DND-41 (cell line): ENCODE results near the gene MTURN.
"Not testable (repeated sequence)": the region's sequence is repeated elsewhere in the genome, so short reads cannot be mapped to it uniquely, and the experiment has no call there.

Source experiments
- ATAC-seq: fragments of 200-7000 bp; cut with Tn5 transposase; 3 replicates; pipeline ENCODE4 v1.9.1; 2021; ENCODE audit warnings: low read depth; ENCODE audit not compliant: insufficient read depth
- DNase-seq: peaks from one replicate; pipeline ENCODE4 v3.0.0-alpha.2; 2020
- H2AFZ ChIP-seq: 2 replicates; pipeline ENCODE4 v1.6.0; 2012; ENCODE audit warnings: low read depth, low read length
- H3K27ac ChIP-seq: 2 replicates; pipeline ENCODE4 v1.5.1; 2012; ENCODE audit warnings: low read length, inconsistent platforms
- H3K27me3 ChIP-seq: fragments of 200-600 bp; sonication (generic); 2 replicates; pipeline ENCODE4 v1.6.0; 2012; ENCODE audit warnings: low read length, mild to moderate bottlenecking, inconsistent platforms; ENCODE audit not compliant: insufficient read depth, poor library complexity
- H3K36me3 ChIP-seq: 2 replicates; pipeline ENCODE4 v1.5.1; 2012; ENCODE audit warnings: low read length, inconsistent platforms; ENCODE audit not compliant: insufficient read depth
- H3K4me1 ChIP-seq: 2 replicates; pipeline ENCODE4 v1.5.1; 2012; ENCODE audit warnings: mild to moderate bottlenecking, low read length; ENCODE audit not compliant: insufficient read depth
- H3K4me2 ChIP-seq: 2 replicates; pipeline ENCODE4 v1.6.0; 2012; ENCODE audit warnings: mild to moderate bottlenecking, moderate library complexity, low read length, inconsistent platforms; ENCODE audit not compliant: insufficient read depth
- H3K4me3 ChIP-seq, 2 experiments: fragments of 200-600 bp in 1 of 2; shearing (Covaris generic) in 1 of 2; 2 replicates each; pipeline ENCODE4 v1.5.1; 2012 to 2016; ENCODE audit warnings: inconsistent platforms in 2 of 2, low read length in 2 of 2, mild to moderate bottlenecking in 2 of 2, low read depth in 1 of 2, moderate library complexity in 1 of 2
- H3K79me2 ChIP-seq: 2 replicates; pipeline ENCODE4 v1.6.0; 2012; ENCODE audit warnings: low read length, inconsistent platforms; ENCODE audit not compliant: insufficient read depth
- H3K9ac ChIP-seq: 2 replicates; pipeline ENCODE4 v1.6.0; 2012; ENCODE audit warnings: low read depth, mild to moderate bottlenecking, inconsistent platforms, low read length, moderate library complexity
- H3K9me3 ChIP-seq: 2 replicates; pipeline ENCODE4 v1.5.1; 2012; ENCODE audit warnings: low read length, moderate library complexity, mild to moderate bottlenecking, inconsistent platforms; ENCODE audit not compliant: insufficient read depth, severe bottlenecking
- H4K20me1 ChIP-seq: 2 replicates; pipeline ENCODE4 v1.6.0; 2012; ENCODE audit warnings: low read length; ENCODE audit not compliant: insufficient read depth
- EZH2 ChIP-seq: IDR thresholded peaks from 3 replicates; pipeline ENCODE4 v1.6.1; 2012; ENCODE audit warnings: borderline replicate concordance, low read depth, mild to moderate bottlenecking, moderate library complexity, low read length, inconsistent platforms; ENCODE audit not compliant: severe bottlenecking
- TF ChIP-seq, protein P1 (sequence below): IDR thresholded peaks from 2 replicates; pipeline ENCODE4 v1.5.1; 2012; ENCODE audit warnings: borderline replicate concordance, low read length, moderate library complexity, mild to moderate bottlenecking; ENCODE audit not compliant: poor library complexity, severe bottlenecking; ENCODE audit errors: extremely low read depth

Gene MTURN

DNA sequence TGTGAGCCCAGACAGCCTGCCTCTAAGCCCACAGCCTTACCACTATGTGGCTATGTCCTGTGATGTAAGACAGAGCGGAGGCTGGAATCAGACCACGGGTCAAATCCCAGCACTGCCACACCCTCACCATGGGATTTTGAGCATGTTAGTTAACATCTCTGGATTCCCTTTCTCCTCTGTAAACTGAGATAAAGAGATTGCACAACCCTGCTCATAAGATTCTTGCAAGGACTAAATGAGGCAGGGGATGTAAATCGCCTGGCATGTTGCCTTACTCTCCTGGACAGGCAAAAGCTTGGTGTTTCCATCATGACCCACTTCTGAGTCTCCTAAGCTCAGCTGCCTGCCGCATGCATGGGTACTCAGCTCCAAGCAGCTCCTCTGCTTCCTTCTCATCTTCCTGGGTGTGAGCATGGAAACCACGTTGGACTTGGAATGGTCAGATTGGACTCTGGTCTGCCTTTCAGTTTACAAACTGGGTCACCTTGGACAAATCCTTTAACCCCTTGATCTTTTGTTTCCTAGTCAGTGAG lies 41.3 kb upstream of the MTURN start:
- Histone ChIP-seq H2AFZ (no peak overlapping the region), H3K27ac (no peak overlapping the region), H3K36me3 (peaks cover under 1% of the 10 kb centered on the region; the same call in 1 of the 2 replicates), H3K4me3 (no peak overlapping the region), H3K27me3 (no peaks in the 10 kb centered on the region), H3K4me2 (no peak overlapping the region), H3K9me3 (no peaks in the 10 kb centered on the region), H4K20me1 (no peaks in the 10 kb centered on the region), H3K79me2 (no peaks in the 10 kb centered on the region), H3K9ac (no peak overlapping the region), H3K4me1 (no peaks in the 10 kb centered on the region)
- DNase-seq (no peak), ATAC-seq (no peak)
- TF ChIP-seq EZH2 = no peak
- TF ChIP-seq, protein P1, sequence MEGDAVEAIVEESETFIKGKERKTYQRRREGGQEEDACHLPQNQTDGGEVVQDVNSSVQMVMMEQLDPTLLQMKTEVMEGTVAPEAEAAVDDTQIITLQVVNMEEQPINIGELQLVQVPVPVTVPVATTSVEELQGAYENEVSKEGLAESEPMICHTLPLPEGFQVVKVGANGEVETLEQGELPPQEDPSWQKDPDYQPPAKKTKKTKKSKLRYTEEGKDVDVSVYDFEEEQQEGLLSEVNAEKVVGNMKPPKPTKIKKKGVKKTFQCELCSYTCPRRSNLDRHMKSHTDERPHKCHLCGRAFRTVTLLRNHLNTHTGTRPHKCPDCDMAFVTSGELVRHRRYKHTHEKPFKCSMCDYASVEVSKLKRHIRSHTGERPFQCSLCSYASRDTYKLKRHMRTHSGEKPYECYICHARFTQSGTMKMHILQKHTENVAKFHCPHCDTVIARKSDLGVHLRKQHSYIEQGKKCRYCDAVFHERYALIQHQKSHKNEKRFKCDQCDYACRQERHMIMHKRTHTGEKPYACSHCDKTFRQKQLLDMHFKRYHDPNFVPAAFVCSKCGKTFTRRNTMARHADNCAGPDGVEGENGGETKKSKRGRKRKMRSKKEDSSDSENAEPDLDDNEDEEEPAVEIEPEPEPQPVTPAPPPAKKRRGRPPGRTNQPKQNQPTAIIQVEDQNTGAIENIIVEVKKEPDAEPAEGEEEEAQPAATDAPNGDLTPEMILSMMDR = no peak

DNA sequence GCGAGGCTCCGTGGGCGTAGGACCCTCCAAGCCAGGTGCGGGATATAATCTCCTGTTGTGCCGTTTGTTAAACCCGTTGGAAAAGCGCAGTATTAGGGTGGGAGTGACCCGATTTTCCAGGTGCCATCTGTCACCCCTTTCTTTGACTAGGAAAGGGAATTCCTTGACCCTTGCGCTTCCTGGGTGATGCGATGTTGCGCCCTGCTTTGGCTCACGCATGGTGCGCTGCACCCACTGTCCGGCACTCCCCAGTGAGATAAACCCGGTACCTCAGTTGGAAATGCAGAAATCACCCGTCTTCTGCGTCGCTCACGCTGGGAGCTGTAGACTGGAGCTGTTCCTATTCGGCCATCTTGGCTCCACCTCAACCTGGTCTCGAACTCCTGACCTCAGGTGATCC lies 36.2 kb upstream of the MTURN start:
- not testable (repeated sequence) for DNase-seq, H3K4me3 ChIP-seq, ATAC-seq, H3K27ac ChIP-seq, H3K27me3 ChIP-seq, H3K9me3 ChIP-seq, H3K79me2 ChIP-seq, H3K4me2 ChIP-seq, H3K36me3 ChIP-seq, H2AFZ ChIP-seq, H3K9ac ChIP-seq, H3K4me1 ChIP-seq, H4K20me1 ChIP-seq

- Histone ChIP-seq H3K4me3 (no peak overlapping the region), H3K9ac (no peak overlapping the region), H2AFZ (no peak overlapping the region), H3K4me2 (no peak overlapping the region), H3K36me3 (peaks cover 8% of the 10 kb centered on the region; the same call in 1 of the 2 replicates), H3K4me1 (no peaks in the 10 kb centered on the region), H3K79me2 (no peaks in the 10 kb centered on the region), H3K27ac (no peak overlapping the region), H3K27me3 (no peaks in the 10 kb centered on the region), H4K20me1 (no peaks in the 10 kb centered on the region), H3K9me3 (peaks cover 6% of the 10 kb centered on the region)
- ATAC-seq (no peak), DNase-seq (no peak)
- TF ChIP-seq, protein P1 = no peak
- TF ChIP-seq EZH2 = no peak
Measured at GRCh38 chr7:30102281-30102680, 32.5 kb upstream of the MTURN start.

- DNase-seq (no peak), ATAC-seq (no peak)
- no peak overlapping the region for H3K27ac ChIP-seq
- no peaks in the 10 kb centered on the region for H3K27me3 ChIP-seq
- H2AFZ ChIP-seq = no peak overlapping the region
- peaks cover 3% of the 10 kb centered on the region; the same call in 1 of the 2 replicates for H3K36me3 ChIP-seq
- H4K20me1 ChIP-seq = no peaks in the 10 kb centered on the region
- H3K4me2 ChIP-seq = no peak overlapping the region
- H3K9me3 ChIP-seq = peaks cover 3% of the 10 kb centered on the region
- no peaks in the 10 kb centered on the region for H3K4me1 ChIP-seq
- H3K79me2 ChIP-seq = no peaks in the 10 kb centered on the region
- H3K4me3 ChIP-seq = no peak overlapping the region
- TF ChIP-seq, protein P1 = no peak
- no peak for TF ChIP-seq EZH2
- no peak overlapping the region for H3K9ac ChIP-seq
Measured at GRCh38 chr7:30104157-30104556, 30.6 kb upstream of the MTURN start.
